Right forelimb (tissue), 1 donor: ENCODE data around the gene SAFB.
A peak's percentile ranks its signal among the peaks of the same experiment; 100 is the strongest.

ENCODE experiments used
- DNase-seq: peaks from one replicate; pipeline ENCODE4 v3.0.0-alpha.2; 2018

SAFB gene

GRCh38 chr19:5671600-5671999 lies 48.7 kb downstream of the SAFB start:
- no peak for DNase-seq

GRCh38 chr19:5672708-5673459 lies 50.0 kb downstream of the SAFB start:
- DNase-seq: no peak

GRCh38 chr19:5673752-5674151 lies 50.9 kb downstream of the SAFB start:
- DNase-seq: no peak

DNA sequence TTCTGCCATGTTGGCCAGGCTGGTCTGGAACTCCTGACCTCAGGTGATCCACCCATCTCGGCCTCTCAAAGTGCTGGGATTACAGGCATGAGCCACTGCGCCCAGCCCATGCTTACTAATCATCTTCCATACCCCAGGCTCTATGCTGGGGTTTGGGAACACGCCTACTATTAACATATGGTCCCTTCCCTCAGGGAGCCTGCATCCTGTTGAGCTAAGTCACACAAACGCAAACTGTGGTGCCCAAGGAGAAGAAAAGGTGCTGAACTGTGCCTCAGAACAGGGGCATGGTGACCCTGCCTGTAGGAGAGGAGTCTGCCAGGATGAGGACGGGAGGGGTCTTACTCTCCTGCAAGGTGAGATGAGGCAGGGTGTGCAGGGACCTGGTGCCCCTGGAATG lies 51.8 kb downstream of the SAFB start:
- no peak for DNase-seq

- DNase-seq: no peak
These were observed 53.4 kb downstream of the SAFB start for GRCh38 chr19:5676105-5676771.

GRCh38 chr19:5676772-5677105 lies 53.9 kb downstream of the SAFB start:
- no peak for DNase-seq

- DNase-seq: no peak
These were observed 54.3 kb downstream of the SAFB start for GRCh38 chr19:5677136-5677535.

- DNase-seq: no peak
These were observed 54.7 kb downstream of the SAFB start for GRCh38 chr19:5677580-5677979.

- no peak for DNase-seq
These were observed 55.3 kb downstream of the SAFB start for GRCh38 chr19:5678071-5678718.

GRCh38 chr19:5679289-5680083 lies 56.6 kb downstream of the SAFB start:
- DNase-seq: no peak

DNA sequence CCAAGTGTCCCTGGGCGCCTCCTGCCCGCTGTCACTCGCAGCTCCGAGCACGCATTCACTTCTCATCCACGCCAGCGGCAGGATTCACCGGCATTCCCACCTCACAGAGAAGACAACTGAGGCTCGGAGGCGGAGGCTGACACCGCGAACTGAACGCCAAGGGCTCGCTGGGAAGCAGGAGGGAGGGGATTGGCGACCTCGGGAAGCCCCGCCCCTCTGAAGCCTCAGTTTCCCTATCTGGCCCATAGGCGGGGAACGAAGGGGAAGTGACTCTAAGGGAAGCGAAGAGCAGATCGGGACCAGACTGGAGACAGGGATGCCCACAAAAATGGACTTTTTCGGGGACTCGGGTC lies 57.2 kb downstream of the SAFB start:
- no peak for DNase-seq

DNA sequence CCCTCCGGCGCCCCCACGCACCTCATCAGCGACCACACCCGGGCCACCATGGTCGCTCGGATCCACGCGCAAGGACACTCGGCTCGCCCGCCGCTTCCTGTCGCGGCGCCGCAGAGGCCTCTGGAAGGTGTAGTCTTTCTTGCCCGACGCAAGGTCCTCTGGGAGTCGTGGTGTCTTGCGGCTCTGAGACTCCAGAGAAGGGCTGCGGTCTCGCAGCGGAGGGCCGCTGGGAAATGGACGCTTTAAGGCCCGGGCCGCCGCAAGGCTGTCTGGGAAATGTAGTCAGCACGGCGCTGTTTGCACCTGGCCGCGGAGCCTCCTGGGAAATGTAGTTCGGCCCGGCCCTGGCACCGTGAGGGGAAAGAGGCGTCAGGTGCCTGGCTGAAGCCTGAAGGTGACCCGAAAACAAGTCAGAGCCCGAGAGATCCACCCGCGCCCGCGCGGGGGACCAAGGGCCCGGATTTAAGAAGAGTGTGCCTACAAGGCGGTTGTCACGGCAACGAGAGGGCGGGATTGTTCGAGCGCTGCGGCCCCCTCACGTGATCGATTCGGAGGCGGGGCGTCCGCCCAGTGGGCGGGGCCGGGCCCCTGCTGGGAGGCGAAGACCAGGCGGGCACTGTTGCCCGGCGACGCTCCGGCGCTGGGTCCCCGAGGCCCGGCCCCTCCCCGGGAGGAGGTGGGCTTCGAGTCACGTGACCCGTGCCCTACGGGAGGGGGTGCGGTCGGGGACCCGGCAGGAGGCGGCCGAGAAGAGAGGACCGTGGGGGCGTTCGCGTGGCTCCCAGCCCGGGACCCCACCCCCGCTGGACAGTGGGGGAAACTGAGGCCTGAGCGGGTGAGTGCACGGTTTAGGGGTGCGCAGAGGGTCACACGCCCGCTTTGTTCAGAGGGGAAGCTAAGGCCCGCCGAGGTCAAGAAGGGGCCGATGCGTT lies 57.8 kb downstream of the SAFB start, which contains the start of the genes HSD11B1L and MICOS13:
Gene HSD11B1L (plus strand): TSS at position 591 of the 932 bp plus-strand sequence. CDS start 3,806 bp downstream, outside the sequence.
Gene MICOS13 (minus strand): TSS at position 80 of the 932 bp plus-strand sequence. CDS start 30 bp downstream, at position 50.
- DNase-seq: peak; percentile 98

DNA sequence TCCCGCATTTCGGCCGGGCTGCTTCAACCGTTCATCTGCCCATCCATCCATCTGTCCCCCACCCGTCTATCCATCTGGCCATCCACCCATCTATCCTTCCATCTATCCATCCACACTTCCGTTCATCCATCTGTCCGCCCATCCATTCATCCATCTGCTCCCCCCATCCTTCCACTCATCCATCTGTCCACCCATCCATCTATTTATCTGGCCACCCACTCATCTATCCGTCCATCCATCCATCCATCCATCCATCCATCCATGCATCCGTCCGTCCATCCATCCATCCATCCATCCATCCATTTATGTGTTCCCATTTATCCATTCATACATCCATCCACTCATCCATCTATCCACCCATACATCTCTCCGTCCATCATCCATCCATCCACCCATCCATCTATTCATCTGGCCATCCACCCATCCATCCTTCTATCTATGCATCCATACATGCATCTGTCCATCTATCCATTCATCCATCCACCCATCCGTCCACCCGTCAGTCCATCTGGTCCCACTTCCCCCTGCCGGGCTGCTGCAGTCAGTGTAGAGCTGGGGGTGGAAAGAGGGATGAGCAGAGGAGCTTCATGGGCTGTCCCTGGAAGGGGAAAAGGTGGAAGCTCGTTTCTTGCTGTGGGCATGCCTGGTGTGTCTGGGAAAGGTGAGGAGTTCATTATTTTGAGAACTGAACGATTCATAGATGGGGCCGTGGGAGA lies 58.7 kb downstream of the SAFB start:
- DNase-seq: no peak

DNA sequence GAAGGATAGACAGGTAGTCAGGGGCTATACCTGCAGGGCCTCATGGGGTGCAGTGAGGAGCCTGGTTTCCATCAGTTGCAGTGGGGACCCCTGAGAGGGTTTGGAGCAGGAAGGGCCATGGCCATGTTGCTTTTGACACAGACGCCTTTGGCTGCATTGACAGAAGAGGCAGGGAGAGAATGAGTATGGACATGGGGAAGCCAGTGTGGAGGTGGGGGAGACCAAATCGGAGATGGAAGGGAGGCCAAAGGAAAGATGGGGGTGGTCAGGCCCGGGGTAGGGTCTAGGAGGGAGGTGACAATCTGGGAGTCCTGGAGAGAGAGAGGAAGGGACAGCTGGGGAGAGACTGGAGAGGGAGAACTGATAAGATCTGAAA lies 59.2 kb downstream of the SAFB start:
- no peak for DNase-seq

DNA sequence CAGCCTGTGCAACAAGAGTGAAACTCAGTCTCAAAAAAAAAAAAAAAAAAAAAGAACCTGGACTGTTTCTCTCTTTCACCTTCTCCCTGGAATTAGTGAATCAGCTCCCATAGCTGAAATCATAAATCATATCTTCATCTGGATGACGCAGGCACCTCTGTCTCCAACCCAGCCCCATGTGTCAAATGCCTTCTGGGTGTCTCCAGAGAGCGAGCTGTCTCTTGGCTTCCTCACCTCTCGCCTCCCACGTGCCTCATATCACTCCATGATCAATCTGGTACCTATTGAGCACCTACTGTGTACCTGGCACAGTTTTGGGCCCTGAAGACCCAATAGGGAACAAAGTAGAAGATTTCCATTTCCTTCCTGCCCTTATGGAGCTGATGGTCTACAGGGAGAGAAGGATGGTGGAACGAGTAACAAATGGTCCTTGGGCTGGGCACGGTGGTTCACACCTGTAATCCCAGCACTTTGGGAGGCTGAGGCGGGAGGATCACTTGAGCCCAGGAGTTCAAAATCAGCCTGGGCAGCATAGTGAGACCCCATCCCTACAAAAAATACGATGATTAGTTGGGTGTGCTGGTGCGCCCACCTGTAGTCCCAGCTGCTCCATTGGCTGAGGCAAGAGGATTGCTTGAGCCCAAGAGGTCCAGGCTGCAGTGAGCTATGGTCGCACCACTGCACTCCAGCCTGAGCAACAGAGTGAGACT lies 60.4 kb downstream of the SAFB start:
- DNase-seq: peak; percentile 18

- DNase-seq: no peak
These were observed 62.0 kb downstream of the SAFB start for GRCh38 chr19:5684694-5685430.

DNA sequence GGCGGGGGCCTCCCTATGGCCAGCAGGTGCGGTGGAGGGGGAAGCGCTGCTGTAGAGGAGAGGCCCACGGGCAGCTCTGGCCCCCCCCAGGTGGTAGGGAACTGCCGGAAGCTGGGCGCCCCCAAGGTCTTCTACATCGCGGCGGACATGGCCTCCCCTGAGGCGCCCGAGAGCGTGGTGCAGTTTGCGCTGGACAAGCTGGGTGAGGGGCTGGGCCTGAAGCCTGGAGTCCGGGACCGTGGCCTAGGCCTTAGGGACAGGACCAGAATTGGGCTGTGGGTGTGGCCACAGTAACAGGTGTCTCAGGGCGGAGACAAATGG lies 63.4 kb downstream of the SAFB start:
- DNase-seq: no peak

GRCh38 chr19:5686647-5687359 lies 63.9 kb downstream of the SAFB start:
- peak; percentile 97 for DNase-seq
